ENCODE results near the gene TMEM14B.

Gene TMEM14B

DNA sequence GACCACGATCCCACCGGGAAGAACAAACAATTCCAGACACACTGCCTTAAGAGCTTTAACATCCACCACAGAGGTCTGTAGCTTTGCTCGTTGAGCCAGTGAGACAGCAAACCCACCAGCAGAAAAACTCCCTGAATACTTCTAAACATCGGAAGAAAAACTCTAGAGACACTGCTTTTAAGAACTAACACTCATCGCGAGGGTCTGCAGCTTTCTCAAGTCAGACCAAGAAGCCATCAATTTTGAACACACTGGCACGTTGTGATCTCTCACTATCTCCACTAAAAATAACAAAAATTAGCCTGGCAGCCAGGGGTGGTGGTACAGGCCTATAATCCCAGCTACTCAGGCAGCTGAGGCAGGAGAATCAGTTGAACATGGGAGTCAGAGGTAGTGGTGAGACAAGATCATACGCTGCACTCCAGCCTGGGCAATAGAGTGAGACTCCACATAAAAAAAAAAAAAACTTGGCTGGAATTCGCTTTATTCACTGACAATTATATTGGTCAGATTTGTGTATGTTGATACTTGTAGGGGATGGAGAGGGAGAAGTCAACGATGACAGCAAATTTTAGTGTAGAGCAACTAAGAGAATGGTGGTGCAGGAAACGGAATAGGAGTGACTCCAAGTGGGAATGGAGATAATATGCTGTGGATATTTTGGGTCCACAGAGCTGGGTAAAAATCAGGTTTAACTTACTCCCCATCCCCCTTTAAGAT, 25.6 kb upstream of the TMEM14B start:
- TF ChIP-seq, protein P1, sequence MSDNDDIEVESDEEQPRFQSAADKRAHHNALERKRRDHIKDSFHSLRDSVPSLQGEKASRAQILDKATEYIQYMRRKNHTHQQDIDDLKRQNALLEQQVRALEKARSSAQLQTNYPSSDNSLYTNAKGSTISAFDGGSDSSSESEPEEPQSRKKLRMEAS (IDR thresholded peaks at IDR 0.05; ENCODE audit: low read depth, low read length) = no peak
- TF ChIP-seq POLR2A (IDR thresholded peaks at IDR 0.05; ENCODE audit: extremely low read depth, insufficient read length) (no peak), MYC (IDR thresholded peaks at IDR 0.05; ENCODE audit: low read depth, low read length) (no peak)
- DNase-seq (ENCODE audit: low read depth) = no peak
- H3K4me3 ChIP-seq (ENCODE audit: low read depth, low read length) = peak overlapping the region; percentile 85

DNA sequence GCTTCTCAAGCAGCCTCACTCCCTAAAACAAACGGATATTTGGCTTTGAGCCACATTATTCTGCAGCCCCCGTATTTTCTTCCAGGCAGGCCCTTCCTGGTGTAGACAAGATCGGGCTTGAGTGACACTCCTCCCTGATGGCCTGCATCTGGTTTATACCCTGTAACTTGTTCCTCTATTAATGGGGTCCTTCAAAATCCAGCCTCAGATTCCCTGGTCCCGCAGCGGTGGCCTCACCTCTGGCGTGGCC, 25.1 kb upstream of the TMEM14B start:
- H3K4me3 ChIP-seq (ENCODE audit: low read depth, low read length) = peak overlapping the region; percentile 85
- no peak for DNase-seq (ENCODE audit: low read depth)
- TF ChIP-seq POLR2A (IDR thresholded peaks at IDR 0.05; ENCODE audit: extremely low read depth, insufficient read length) = no peak
- TF ChIP-seq, protein P2, sequence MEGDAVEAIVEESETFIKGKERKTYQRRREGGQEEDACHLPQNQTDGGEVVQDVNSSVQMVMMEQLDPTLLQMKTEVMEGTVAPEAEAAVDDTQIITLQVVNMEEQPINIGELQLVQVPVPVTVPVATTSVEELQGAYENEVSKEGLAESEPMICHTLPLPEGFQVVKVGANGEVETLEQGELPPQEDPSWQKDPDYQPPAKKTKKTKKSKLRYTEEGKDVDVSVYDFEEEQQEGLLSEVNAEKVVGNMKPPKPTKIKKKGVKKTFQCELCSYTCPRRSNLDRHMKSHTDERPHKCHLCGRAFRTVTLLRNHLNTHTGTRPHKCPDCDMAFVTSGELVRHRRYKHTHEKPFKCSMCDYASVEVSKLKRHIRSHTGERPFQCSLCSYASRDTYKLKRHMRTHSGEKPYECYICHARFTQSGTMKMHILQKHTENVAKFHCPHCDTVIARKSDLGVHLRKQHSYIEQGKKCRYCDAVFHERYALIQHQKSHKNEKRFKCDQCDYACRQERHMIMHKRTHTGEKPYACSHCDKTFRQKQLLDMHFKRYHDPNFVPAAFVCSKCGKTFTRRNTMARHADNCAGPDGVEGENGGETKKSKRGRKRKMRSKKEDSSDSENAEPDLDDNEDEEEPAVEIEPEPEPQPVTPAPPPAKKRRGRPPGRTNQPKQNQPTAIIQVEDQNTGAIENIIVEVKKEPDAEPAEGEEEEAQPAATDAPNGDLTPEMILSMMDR (IDR thresholded peaks at IDR 0.05; ENCODE audit: low read depth, low read length) = no peak
- TF ChIP-seq MYC (IDR thresholded peaks at IDR 0.05; ENCODE audit: low read depth, low read length) = no peak
- TF ChIP-seq, protein P1 (IDR thresholded peaks at IDR 0.05; ENCODE audit: low read depth, low read length) = no peak

DNA sequence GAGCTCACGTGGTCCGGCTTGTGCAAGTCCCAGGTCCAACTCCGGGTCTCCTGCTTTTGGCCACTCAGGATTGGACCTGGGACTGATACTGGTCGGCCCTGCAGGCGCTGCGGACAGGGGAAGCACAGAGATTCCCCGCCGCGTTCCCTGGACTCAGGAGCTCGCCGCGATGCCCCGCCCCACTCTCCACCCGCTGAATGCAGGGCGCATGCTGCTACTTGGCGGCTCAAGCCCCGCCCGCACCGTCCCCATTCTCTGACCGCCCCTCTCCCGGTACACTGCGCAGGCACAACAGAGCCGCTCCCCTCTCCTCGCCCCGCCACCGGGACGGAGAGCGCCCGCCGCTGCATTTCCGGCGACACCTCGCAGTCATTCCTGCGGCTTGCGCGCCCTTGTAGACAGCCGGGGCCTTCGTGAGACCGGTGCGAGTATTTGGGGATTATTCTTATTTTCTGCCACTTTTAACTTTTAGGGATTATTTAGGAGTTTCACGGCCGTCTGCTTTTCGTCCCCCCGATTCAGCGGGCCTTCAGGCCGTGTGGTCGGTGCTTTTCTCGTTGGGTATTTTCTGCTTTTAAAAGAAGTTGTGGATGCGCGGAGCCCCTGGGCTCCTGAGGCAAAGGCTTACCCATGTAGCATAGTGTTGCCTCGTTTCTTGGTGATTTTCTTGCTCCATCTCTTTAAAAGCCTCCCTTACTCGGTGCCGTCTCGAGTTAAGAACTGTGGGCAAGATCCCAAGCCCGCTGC, 24.6 kb upstream of the TMEM14B start, which contains the start of gene TMEM14C:
Gene TMEM14C (plus strand): TSS at position 251 of the 747 bp plus-strand sequence. CDS start 1,544 bp downstream, outside the sequence.
- DNase-seq (ENCODE audit: low read depth) = peak; percentile 99
- TF ChIP-seq POLR2A (IDR thresholded peaks at IDR 0.05; ENCODE audit: extremely low read depth, insufficient read length) (peak; percentile 68), MYC (IDR thresholded peaks at IDR 0.05; ENCODE audit: low read depth, low read length) (peak; percentile 84)
- TF ChIP-seq, protein P1 (IDR thresholded peaks at IDR 0.05; ENCODE audit: low read depth, low read length) = peak; percentile 82
- TF ChIP-seq, protein P2 (IDR thresholded peaks at IDR 0.05; ENCODE audit: low read depth, low read length) = no peak
- peak within 1 kb of the TSS; percentile 85 for H3K4me3 ChIP-seq (ENCODE audit: low read depth, low read length)

DNA sequence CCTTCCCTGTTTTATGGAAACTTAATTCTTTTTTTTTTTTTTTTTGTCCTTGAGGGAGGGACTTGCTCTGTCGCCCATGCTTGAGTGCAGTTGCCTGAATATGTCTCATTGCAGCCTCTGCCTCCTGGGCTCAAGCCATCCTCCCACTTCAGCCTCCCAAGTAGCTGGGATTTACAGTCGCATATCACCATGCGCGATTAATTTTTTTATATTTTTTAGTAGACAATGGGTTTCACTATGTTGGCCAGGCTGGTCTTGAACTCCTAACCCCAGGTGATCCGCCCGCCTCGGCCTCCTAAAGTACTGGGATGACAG, 24.1 kb upstream of the TMEM14B start:
- TF ChIP-seq MYC (IDR thresholded peaks at IDR 0.05; ENCODE audit: low read depth, low read length) = no peak
- no peak for DNase-seq (ENCODE audit: low read depth)
- peak overlapping the region; percentile 85 for H3K4me3 ChIP-seq (ENCODE audit: low read depth, low read length)

DNA sequence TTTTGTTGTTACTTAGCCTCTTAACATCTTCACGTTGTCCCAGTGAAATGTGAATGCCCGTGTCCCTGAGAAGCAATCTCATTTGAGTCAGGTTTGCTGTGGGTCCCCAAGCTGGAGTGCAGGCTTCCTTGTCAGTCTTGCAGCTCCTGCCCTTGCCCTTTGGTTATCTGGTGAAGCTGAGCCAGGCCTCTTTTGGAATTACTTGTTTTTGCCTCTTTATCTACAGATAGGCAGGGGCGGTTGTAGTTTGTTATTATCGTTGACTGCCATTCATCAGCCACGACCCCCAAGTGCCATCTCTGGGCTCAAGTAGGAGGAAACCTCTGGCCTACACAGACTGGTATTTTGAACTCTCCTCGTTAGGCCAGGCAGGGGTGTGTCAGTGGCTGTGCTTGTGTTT, 22.6 kb upstream of the TMEM14B start:
- TF ChIP-seq MYC (IDR thresholded peaks at IDR 0.05; ENCODE audit: low read depth, low read length) = no peak
- no peak for TF ChIP-seq POLR2A (IDR thresholded peaks at IDR 0.05; ENCODE audit: extremely low read depth, insufficient read length)

DNA sequence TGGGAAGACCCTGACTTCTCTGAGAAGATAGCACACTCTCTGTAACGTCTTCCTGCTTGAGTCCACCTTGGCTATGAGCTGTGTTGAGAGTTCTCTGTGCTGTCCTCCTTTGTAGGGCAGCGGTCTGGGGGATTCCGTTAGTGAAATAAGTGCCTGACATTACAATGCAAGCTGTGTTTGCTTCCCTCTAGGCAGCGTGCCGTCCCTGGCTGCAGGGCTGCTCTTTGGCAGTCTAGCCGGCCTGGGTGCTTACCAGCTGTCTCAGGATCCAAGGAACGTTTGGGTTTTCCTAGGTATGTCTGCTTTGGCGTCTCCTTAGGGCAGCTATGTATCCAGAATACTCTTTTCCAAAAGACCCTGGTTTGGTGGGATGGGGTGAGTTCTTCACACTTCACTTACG, 21.9 kb upstream of the TMEM14B start:
- TF ChIP-seq, protein P1 (IDR thresholded peaks at IDR 0.05; ENCODE audit: low read depth, low read length) = no peak
- no peak for TF ChIP-seq MYC (IDR thresholded peaks at IDR 0.05; ENCODE audit: low read depth, low read length)
- TF ChIP-seq, protein P2 (IDR thresholded peaks at IDR 0.05; ENCODE audit: low read depth, low read length) = no peak
- no peak for TF ChIP-seq POLR2A (IDR thresholded peaks at IDR 0.05; ENCODE audit: extremely low read depth, insufficient read length)
- DNase-seq (ENCODE audit: low read depth) = no peak
- no peak overlapping the region for H3K4me3 ChIP-seq (ENCODE audit: low read depth, low read length)

More for the DNA sequence above, 22.6 kb upstream of the TMEM14B start:
- peak overlapping the region; percentile 3 for H3K4me3 ChIP-seq (ENCODE audit: low read depth, low read length)
- no peak for DNase-seq (ENCODE audit: low read depth)

DNA sequence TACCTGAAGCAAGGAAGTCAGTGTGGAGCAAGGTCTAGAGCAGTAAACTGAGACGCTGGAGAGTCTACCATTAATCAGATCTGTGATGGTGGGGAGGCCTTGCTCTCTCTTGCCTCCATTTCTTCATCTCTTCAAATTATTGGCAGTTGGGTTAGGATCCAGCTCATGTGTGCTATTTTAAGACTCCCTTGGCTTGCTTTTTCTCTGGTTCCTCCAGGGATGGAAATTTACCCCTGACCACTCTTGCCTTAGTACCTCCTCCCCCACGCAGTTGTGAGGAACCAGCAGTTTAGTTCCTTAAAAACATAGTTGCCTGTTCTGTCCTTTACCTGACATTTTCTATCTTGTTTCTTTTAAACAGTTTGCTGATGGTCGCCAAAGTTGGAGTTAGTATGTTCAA, 17.4 kb upstream of the TMEM14B start:
- no peak overlapping the region for H3K4me3 ChIP-seq (ENCODE audit: low read depth, low read length)
- DNase-seq (ENCODE audit: low read depth) = peak; percentile 87

More for the DNA sequence above, 17.4 kb upstream of the TMEM14B start:
- TF ChIP-seq POLR2A (IDR thresholded peaks at IDR 0.05; ENCODE audit: extremely low read depth, insufficient read length) (no peak), MYC (IDR thresholded peaks at IDR 0.05; ENCODE audit: low read depth, low read length) (no peak)
- TF ChIP-seq, protein P2 (IDR thresholded peaks at IDR 0.05; ENCODE audit: low read depth, low read length) = no peak
- TF ChIP-seq, protein P1 (IDR thresholded peaks at IDR 0.05; ENCODE audit: low read depth, low read length) = no peak

Data from NB4 (cell line).